ENCODE measurements around the gene IFNL3. TPM values are rescaled to one million over a fixed set of nuclear protein-coding genes. Genes with fewer than 3 reads are reported as not detected.

IFNL3 gene
- total RNA-seq, 4 donors from 2014 or later = not detected

Other genes starting within 250 kb of the IFNL3 start
- gene FBXO27, start 212.5 kb downstream of the IFNL3 start, total RNA-seq = 10 to 100 TPM in 1 of 4 donors, 1 to 10 TPM in 3; 3.4 to 11.3 (median 7.8) TPM
- under 1 TPM in 1 of 4 donors, not detected in 3; 0.55 TPM for gene ACP7, start 160.6 kb downstream of the IFNL3 start, total RNA-seq
- gene PAK4, start 119.2 kb downstream of the IFNL3 start, total RNA-seq = 10 to 100 TPM in 3 of 4 donors, under 1 TPM in 1; 0.26 to 57.4 (median 24.3) TPM
- not detected for gene NCCRP1, start 48.0 kb downstream of the IFNL3 start, total RNA-seq
- not detected for gene SYCN, start 40.7 kb downstream of the IFNL3 start, total RNA-seq
- gene IFNL4, start 3.9 kb upstream of the IFNL3 start, total RNA-seq = under 1 TPM in 1 of 4 donors, not detected in 3; 0.90 TPM
- not detected for gene IFNL2, start 23.4 kb upstream of the IFNL3 start, total RNA-seq
- gene IFNL1, start 51.4 kb upstream of the IFNL3 start, total RNA-seq = not detected
- 1 to 10 TPM in 2 of 4 donors, not detected in 2; 1.4 to 4.7 TPM for gene LRFN1, start 75.9 kb upstream of the IFNL3 start, total RNA-seq
- 10 to 100 TPM; 10.4 to 43.0 (median 18.9) TPM for gene GMFG, start 91.0 kb upstream of the IFNL3 start, total RNA-seq
- gene SAMD4B, start 97.4 kb upstream of the IFNL3 start, total RNA-seq = 100 to 1,000 TPM in 1 of 4 donors, 10 to 100 TPM in 3; 11.3 to 128 (median 58.6) TPM
- gene PAF1, start 146.1 kb upstream of the IFNL3 start, total RNA-seq = 10 to 100 TPM; 21.8 to 65.6 (median 33.7) TPM
- 100 to 1,000 TPM in 1 of 4 donors, 10 to 100 TPM in 3; 15.6 to 282 (median 40.8) TPM for gene MED29, start 146.4 kb upstream of the IFNL3 start, total RNA-seq
- 100 to 1,000 TPM in 2 of 4 donors, 10 to 100 TPM in 1, 1 to 10 TPM in 1; 5.0 to 276 (median 145) TPM for gene ZFP36, start 161.8 kb upstream of the IFNL3 start, total RNA-seq
- 100 to 1,000 TPM in 1 of 4 donors, 10 to 100 TPM in 1, 1 to 10 TPM in 2; 5.1 to 120 (median 21.6) TPM for gene PLEKHG2, start 167.7 kb upstream of the IFNL3 start, total RNA-seq
- gene RPS16, start 190.9 kb upstream of the IFNL3 start, total RNA-seq = 1,000 to 10,000 TPM in 3 of 4 donors, 10 to 100 TPM in 1; 50.5 to 6,434 (median 2,757) TPM
- gene SUPT5H, start 200.6 kb upstream of the IFNL3 start, total RNA-seq = 100 to 1,000 TPM in 1 of 4 donors, 10 to 100 TPM in 3; 11.8 to 119 (median 40.0) TPM
- gene TIMM50, start 235.8 kb upstream of the IFNL3 start, total RNA-seq = 10 to 100 TPM; 21.0 to 48.6 (median 28.5) TPM